Activated T-helper 9 cell treated with anti-CD3 and anti-CD28 coated beads, Interleukin-2, amount 50 U/mL, for 16 hours (primary cell): ENCODE data around the gene SLC16A12.
"Not testable (repeated sequence)": the region's sequence is repeated elsewhere in the genome, so short reads cannot be mapped to it uniquely, and the experiment has no call there.

Source experiments
- DNase-seq: peaks from one replicate; pipeline ENCODE4 v3.0.0-alpha.2; 2020; ENCODE audit warnings: low read depth

Gene SLC16A12

GRCh38 chr10:89548673-89549072, 13.3 kb upstream of the SLC16A12 start:
- DNase-seq = no peak

- no peak for DNase-seq
Observed at GRCh38 chr10:89547853-89548513, 12.6 kb upstream of the SLC16A12 start.

GRCh38 chr10:89546651-89547050, 11.3 kb upstream of the SLC16A12 start:
- DNase-seq = not testable (repeated sequence)

GRCh38 chr10:89543841-89544240, 8.4 kb upstream of the SLC16A12 start:
- DNase-seq = no peak

GRCh38 chr10:89540420-89540949, 5.1 kb upstream of the SLC16A12 start:
- DNase-seq = no peak

GRCh38 chr10:89537364-89537763, 2.0 kb upstream of the SLC16A12 start:
- no peak for DNase-seq

GRCh38 chr10:89536013-89536354, 590 bp upstream of the SLC16A12 start:
- no peak for DNase-seq

GRCh38 chr10:89534826-89535166, 598 bp downstream of the SLC16A12 start:
- no peak for DNase-seq

GRCh38 chr10:89532476-89532875, 2.9 kb downstream of the SLC16A12 start:
- DNase-seq = no peak

- no peak for DNase-seq
Observed at GRCh38 chr10:89531359-89531758, 4.0 kb downstream of the SLC16A12 start.

GRCh38 chr10:89529711-89530110, 5.7 kb downstream of the SLC16A12 start:
- DNase-seq = not testable (repeated sequence)

GRCh38 chr10:89526358-89526757, 9.0 kb downstream of the SLC16A12 start:
- DNase-seq = no peak

GRCh38 chr10:89525556-89525955, 9.8 kb downstream of the SLC16A12 start:
- DNase-seq = no peak

GRCh38 chr10:89524279-89524678, 11.1 kb downstream of the SLC16A12 start:
- no peak for DNase-seq

GRCh38 chr10:89523274-89523673, 12.1 kb downstream of the SLC16A12 start:
- DNase-seq = no peak

GRCh38 chr10:89522463-89522862, 12.9 kb downstream of the SLC16A12 start:
- no peak for DNase-seq

GRCh38 chr10:89521368-89521767, 14.0 kb downstream of the SLC16A12 start:
- no peak for DNase-seq

- no peak for DNase-seq
Observed at GRCh38 chr10:89520706-89521105, 14.7 kb downstream of the SLC16A12 start.

GRCh38 chr10:89518876-89519842, 16.2 kb downstream of the SLC16A12 start:
- DNase-seq = no peak

GRCh38 chr10:89518108-89518507, 17.3 kb downstream of the SLC16A12 start:
- no peak for DNase-seq

GRCh38 chr10:89516149-89516832, 19.1 kb downstream of the SLC16A12 start:
- no peak for DNase-seq

- DNase-seq = no peak
Observed at GRCh38 chr10:89515031-89515841, 20.2 kb downstream of the SLC16A12 start.
